GM18526 (cell line): ENCODE measurements around the gene DNAJC7.
A peak's percentile ranks its signal among the peaks of the same experiment; 100 is the strongest.

Experiments
- POLR2A ChIP-seq: IDR thresholded peaks from 3 replicates; pipeline ENCODE4 v1.6.1; 2011; ENCODE audit not compliant: insufficient read length; ENCODE audit errors: extremely low read depth

Gene DNAJC7

GRCh38 chr17:42026857-42027589 lies 9.8 kb upstream of the DNAJC7 start:
- TF ChIP-seq POLR2A, result no peak

- TF ChIP-seq POLR2A, result no peak
Observed at GRCh38 chr17:42025936-42026335, 8.7 kb upstream of the DNAJC7 start.

- no peak for TF ChIP-seq POLR2A
Observed at GRCh38 chr17:42025191-42025579, 7.9 kb upstream of the DNAJC7 start.

- no peak for TF ChIP-seq POLR2A
Observed at GRCh38 chr17:42023524-42024349, 6.5 kb upstream of the DNAJC7 start.

- TF ChIP-seq POLR2A, result peak; percentile 79
Observed at GRCh38 chr17:42019509-42020404, 2.5 kb upstream of the DNAJC7 start, which contains the start of gene NKIRAS2. Gene NKIRAS2, plus strand, starts transcription at chr17:42020090. Its CDS starts 1,488 bp downstream, at chr17:42021578.

- TF ChIP-seq POLR2A, result no peak
Observed at GRCh38 chr17:42018988-42019387, 1.7 kb upstream of the DNAJC7 start.

- TF ChIP-seq POLR2A, result no peak
Observed at GRCh38 chr17:42018339-42018738, 1.1 kb upstream of the DNAJC7 start.

- TF ChIP-seq POLR2A, result no peak
Observed at GRCh38 chr17:42017866-42018200, 594 bp upstream of the DNAJC7 start.

- TF ChIP-seq POLR2A, result no peak
Observed at GRCh38 chr17:42016411-42016831, 818 bp downstream of the DNAJC7 start.

GRCh38 chr17:42010898-42011516 lies 6.2 kb downstream of the DNAJC7 start:
- TF ChIP-seq POLR2A, result no peak

- TF ChIP-seq POLR2A, result no peak
Observed at GRCh38 chr17:42009170-42009569, 8.1 kb downstream of the DNAJC7 start.

- no peak for TF ChIP-seq POLR2A
Observed at GRCh38 chr17:42005166-42005565, 12.1 kb downstream of the DNAJC7 start.

GRCh38 chr17:42002792-42003301 lies 14.4 kb downstream of the DNAJC7 start:
- no peak for TF ChIP-seq POLR2A

GRCh38 chr17:42002175-42002791 lies 15.0 kb downstream of the DNAJC7 start:
- TF ChIP-seq POLR2A, result no peak
